HG02678 (cell line): ENCODE measurements around the gene RHOC.

ENCODE experiments used
- ATAC-seq: cut with Tn5 transposase; IDR thresholded peaks from one replicate; pipeline ENCODE4 v1.9.1; 2021; ENCODE audit warnings: mild to moderate bottlenecking, moderate library complexity; ENCODE audit not compliant: unreplicated experiment

The RHOC gene

DNA sequence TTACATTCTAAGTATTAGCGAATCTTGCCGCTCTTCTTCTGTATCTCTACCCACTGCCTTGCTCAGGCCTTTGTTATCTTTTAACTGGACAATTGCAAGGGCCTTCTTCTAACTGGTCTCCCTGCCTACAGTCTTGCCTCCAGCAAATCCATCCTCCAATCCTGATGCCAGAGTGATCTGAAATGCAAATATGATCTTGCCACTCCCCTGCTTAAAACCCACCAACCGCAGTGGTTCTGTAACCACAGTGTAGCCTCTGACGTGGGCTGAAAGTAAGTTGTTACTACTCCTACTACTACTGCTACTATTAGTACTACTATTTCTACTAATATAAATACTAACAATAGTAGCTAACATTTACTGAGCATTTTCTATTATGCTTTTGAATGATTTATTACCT lies 20.1 kb downstream of the RHOC start:
- ATAC-seq: no peak

DNA sequence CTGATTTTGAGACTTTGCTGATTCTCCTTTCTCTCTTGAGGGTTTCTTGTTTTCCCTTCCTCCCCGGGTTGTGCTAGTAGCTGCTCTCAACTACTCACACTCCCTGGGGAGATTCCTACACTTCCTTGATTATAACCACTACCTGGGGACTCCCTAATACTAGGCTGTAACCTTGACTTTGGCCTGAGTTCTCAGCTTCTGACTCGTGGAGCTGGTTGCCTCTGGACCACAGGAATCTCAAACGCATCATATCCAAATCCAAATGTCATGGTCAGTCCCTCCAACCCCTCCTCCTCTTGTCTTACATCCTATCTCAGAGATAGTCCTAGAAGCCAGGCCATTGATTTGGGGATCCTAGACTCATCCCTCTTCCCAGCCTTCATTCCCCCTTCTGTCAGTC lies 20.5 kb downstream of the RHOC start:
- no peak for ATAC-seq

DNA sequence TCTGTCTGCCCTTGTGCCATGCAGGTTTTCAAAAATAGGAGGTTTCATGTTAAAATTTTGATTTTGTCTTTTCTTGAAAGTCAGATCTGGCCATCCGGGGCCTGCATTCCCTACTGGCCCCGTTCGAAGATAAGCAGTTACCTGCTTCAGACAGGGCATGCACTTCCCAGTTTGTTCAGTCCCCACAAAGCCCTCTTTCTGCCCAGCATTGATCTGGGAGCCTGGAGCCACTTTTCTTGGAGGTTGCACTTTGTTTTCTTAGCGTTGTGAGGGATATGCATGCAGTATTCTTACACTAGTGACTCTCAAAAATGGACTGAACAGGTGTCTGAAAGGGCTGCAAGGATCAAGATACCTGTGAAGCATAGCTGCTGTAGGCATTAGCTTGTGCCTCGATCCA lies 21.0 kb downstream of the RHOC start:
- no peak for ATAC-seq

DNA sequence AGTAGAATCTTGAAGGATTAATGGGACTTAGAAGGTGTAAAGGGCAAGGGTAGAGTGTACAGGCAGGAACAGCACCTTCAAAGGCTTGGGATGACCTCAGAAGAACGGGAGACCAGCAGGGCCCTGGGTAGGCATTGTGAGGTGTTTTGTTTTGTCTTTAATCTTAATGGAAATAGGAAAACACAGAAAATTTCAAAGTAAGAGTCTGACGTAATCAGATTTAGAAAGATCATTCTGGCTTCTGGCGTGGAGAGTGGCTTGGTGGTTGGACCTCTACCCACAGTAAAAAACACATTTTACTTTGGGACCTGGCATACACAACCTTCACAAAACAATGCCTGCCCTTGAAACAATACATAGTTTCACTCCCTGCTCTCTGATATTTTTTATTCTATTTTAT lies 28.3 kb downstream of the RHOC start:
- ATAC-seq: no peak

DNA sequence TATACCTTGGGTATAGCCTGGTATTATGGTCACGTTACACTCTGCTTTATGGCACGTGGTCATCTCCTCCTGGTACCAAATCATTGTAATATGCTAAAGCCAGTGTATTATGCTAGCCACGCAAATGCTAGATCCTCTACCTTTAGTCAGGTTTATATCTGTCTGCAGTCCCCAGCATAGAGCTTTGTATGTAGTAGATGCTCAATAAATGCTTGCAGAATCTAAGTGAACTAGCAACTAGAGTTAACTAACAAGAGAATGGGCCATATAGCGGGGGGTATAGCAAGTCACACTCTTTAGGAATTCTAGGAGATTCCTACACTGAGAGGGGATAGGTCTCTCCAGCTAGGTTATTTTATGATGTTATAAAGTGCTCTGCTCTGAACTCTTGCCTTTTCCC lies 29.4 kb downstream of the RHOC start:
- no peak for ATAC-seq

DNA sequence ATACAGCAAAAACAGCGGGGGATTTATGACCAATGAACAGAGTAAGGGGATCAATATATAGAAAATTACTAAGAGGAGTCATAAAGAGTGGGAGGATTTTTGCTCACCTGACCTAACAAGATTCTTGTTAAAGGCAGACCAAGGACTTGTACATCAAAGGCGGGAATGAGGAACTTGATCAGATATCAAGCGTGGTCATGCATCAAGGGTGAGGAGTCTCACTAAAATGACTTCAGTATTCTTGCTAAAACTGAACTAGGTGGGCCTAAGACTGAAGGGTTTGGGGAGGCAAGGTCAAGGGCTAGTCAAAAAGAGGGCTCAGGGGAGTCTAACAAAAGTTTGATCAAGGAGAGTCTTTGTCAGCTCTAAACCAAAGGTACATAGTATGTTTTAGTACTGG lies 30.4 kb downstream of the RHOC start:
- ATAC-seq: no peak

DNA sequence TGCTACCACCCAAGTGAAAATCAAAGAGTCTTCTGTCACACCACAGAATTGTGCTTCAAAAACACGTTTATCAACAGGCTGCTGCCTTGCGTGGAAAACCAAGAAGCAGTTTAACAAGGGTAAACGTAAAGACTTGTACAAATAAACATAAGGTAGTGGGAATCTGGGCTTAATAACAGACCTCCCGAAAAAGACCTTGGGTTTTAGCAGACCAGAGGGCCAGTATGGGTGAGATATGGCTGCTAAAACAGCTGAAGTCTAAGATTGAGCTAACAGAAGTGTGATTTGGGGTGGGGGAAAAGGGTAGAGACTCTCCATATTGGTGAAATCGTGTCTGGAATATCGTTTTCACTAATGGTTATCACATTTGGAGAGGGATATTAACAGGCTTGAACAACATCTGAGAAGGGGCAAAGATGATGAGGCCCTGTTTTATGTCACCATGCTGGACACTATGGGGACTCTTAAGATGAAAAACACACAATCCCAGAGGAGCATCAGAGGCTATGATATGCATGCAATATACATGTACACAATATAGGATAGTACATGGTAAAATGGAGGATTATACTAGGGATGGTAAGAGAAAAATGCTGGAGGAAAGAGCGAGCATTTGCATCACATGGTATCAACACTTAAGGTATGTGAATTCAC lies 31.1 kb downstream of the RHOC start:
- ATAC-seq: no peak

DNA sequence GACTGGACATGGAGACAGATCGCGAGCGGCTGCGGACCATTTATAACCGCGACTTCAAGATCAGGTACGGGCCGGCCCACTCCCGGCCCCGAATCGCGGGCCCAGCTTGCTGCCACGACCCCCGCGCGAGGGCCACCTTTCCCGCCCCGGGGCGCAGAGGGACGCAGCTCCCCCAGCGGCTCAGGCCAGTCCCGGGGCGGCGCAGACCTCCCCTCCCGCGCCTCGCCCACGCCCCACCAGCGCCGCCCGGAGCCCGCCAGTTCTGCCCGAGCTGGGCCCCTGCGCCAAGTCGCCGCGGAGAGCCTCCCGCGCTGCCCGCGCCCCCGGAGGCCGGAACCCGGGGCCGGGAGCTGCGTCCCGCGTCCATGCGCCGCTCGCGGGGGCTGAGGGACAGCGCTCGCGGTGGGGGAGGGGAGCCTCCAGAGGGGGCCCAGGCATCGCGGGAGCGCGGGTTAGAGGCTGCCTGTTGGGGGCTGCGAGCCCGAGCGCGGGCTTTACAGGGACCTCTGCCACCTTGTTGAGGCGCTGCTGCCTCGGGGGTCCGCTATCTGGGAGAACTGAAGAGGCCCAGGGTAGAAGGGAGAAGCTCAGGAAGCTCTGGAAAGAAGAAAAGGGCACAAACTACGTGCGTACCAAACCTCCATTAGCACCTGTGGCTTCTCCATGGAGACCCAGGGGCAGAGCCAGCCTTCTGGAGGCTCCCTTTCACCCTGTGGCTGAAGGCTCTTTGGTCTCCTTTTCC lies 31.8 kb downstream of the RHOC start:
- ATAC-seq: peak; percentile 36

DNA sequence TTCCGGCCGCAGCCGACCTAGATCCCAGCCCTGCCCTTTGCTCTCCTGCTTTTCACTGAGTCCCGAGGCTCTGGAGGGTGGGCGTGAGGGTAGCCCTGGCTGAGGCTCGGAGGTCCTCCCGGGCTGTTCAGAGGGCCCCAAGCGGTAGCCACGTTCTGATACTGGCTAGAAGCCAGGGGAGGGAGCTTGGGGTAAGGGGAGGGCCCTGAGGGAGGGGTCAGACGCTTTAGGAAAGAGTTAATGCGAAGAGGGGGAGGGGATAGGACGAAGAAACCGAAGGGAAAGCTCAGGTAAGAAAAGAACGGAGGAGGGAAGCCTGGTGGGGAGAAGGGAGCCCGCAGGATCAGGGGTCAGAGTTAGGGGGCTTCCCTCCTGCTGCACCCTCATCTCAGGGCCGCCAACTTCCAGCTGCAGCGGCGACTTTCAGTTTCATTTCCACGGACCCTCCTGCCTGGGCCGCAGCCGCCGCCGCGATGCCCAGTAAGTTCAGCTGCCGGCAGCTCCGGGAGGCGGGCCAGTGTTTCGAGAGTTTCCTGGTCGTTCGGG lies 32.4 kb downstream of the RHOC start, which contains the start of gene MOV10:
Gene MOV10 (plus strand): TSS at position 220 of the 546 bp plus-strand sequence. CDS start 254 bp downstream, at position 474.
- peak; percentile 59 for ATAC-seq

DNA sequence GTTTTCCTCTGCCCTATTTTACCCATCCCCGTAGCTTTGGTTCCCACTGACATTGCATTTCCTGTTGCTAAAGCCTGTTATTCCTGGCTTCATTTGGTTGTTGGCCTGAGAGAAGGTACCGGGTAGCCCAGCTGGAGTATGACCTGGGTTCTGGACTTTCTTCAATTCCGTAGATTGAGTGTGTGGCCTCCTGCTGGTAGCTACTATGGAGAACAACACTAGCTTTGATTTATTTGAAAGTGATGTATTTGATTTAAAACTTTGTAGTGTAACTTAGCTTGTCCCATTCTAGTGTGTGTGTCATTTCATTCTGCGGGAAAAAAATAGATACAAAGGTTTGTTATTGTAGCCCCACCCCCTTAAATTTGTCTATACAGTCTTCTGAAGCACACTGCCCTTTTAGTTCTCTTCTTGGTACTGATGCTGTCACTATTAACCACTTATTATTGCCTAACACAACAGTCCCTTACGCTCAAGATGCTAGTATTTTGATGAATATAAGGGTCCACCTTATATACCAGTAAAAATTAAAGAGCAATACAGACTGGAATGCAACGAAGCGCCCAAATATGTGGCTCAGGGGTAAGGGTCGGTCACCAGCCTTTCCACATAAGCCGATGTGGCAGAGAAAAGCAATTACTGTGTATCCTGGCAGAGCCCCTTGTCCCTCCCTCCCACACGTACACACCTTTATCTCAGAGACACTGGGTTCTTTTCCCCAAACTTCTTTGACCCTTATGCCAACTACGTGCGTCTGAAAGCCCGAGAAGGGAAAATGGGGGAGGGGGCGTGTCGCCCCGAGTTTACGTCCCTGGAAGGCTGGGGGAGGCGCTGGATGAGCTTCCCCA lies 33.1 kb downstream of the RHOC start:
- peak; percentile 6 for ATAC-seq

DNA sequence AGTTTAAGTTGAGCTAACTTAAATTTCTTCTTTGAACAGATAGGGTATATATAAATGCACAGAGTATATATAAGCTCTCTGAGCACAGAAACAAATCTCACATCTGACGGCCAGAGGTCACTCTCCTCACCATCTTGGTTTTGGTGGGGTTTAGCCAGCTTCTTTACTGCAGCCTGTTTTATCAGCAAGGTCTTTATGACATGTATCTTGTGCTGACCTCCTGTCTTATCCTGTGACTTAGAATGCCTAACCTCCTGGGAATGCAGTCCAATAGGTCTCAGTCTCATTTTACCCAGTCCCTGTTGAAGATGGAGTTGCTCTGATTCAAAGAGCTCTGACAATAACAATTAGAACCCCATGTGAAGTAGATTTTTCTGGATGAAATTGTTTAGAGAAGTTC lies 34.1 kb downstream of the RHOC start:
- ATAC-seq: no peak

DNA sequence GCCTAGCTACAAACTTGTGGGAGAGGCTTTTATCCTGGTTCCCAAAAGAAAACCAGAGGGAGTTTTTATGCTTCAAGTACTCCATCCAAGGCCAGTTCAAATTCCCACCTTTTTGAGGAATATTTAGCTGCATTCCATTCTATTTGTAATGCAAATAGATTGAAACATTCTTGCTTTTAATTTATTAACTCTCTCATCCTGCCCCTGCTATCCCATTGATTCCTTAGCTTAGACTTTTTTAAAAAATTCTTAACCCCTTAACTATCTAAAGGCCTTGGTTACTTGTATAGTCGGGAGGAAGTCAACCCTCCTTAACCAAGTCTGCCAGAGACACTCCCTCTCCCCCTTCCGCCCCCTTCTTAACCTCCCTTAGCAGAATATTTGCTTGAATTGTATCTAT lies 34.9 kb downstream of the RHOC start:
- ATAC-seq: no peak

DNA sequence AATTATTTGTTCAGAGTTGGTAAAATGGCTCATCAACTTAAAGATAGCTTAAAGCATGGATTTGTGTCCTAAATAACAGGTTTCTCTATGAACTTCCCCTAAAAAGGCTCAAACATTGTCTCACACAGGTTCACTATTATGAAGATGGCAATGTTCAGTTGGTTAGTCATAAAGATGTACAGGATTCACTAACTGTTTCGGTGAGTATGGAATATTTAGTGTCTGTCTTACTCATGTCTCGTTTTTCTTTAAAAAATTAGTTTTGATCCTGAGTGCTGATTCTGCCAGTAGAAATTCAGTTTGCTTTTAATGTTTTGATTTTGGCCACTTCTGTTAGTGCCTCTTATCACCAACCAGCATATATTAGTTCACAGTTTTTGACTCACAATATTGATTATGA lies 40.0 kb downstream of the RHOC start:
- ATAC-seq: no peak

DNA sequence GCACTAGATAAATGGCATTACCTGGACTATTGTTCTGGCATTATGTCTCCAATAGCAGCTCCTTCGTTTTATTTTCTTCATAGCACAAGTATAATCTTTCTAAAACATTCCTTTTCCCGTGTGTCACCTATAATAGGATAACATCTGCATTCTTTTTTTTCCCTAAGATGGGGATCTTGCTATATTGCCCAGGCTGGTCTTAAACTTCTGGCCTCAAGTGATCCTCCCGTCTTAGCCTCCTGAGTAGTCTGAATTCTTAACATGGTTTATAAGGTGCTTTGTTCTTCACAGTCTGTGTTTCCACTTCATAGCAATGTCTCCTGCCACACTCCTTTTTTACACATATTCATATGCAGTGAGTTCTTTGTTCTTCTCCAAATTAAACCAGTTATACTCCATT lies 41.1 kb downstream of the RHOC start:
- ATAC-seq: no peak

DNA sequence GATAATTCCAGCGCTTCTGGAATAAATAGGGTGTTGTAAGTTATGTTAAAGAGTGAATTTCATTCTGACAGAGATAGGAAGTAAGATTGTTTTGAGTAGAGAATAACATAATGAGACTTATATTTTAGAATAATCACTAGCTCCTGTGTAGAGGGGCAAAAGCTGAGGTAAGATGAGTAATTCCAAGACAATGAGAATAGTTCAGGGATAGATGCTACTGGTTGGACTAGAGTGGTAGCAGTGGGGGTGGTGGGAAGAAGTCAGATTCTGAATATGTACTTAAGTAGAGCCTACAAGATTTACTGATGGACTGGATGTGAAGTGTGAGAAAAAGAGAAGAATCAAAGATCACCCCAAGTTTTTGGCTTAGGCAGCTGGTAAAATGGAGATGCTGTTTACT lies 55.7 kb downstream of the RHOC start:
- ATAC-seq: no peak
